ENCODE measurements around the gene KIAA0319L.
A peak's percentile ranks its signal among the peaks of the same experiment; 100 is the strongest.
"Not testable (repeated sequence)": the region's sequence is repeated elsewhere in the genome, so short reads cannot be mapped to it uniquely, and the experiment has no call there.

The KIAA0319L gene

GRCh38 chr1:35585805-35586204, 28.6 kb upstream of the KIAA0319L start:
- FAIRE-seq: not testable (repeated sequence)

GRCh38 chr1:35585281-35585680, 28.1 kb upstream of the KIAA0319L start:
- no peak for DNase-seq (ENCODE audit: extremely low spot score, insufficient read length, low read depth)
- no peak for FAIRE-seq

More at GRCh38 chr1:35585805-35586204, 28.6 kb upstream of the KIAA0319L start:
- DNase-seq (ENCODE audit: extremely low spot score, insufficient read length, low read depth): not testable (repeated sequence)

GRCh38 chr1:35581621-35582020, 24.4 kb upstream of the KIAA0319L start:
- DNase-seq (ENCODE audit: extremely low spot score, insufficient read length, low read depth); FAIRE-seq: not testable (repeated sequence)

GRCh38 chr1:35580949-35581388, 23.8 kb upstream of the KIAA0319L start:
- FAIRE-seq: no peak

GRCh38 chr1:35577071-35577998, 20.1 kb upstream of the KIAA0319L start:
- FAIRE-seq: peak; percentile 90
- DNase-seq (ENCODE audit: extremely low spot score, insufficient read length, low read depth): peak; percentile 74

More at GRCh38 chr1:35580949-35581388, 23.8 kb upstream of the KIAA0319L start:
- DNase-seq (ENCODE audit: extremely low spot score, insufficient read length, low read depth): no peak

GRCh38 chr1:35576766-35577070, 19.5 kb upstream of the KIAA0319L start:
- not testable (repeated sequence) for DNase-seq (ENCODE audit: extremely low spot score, insufficient read length, low read depth); FAIRE-seq

- no peak for FAIRE-seq
Measured at GRCh38 chr1:35576061-35576765, 19.0 kb upstream of the KIAA0319L start.

GRCh38 chr1:35575416-35575958, 18.3 kb upstream of the KIAA0319L start:
- DNase-seq (ENCODE audit: extremely low spot score, insufficient read length, low read depth): no peak
- FAIRE-seq: no peak

More at GRCh38 chr1:35576061-35576765, 19.0 kb upstream of the KIAA0319L start:
- no peak for DNase-seq (ENCODE audit: extremely low spot score, insufficient read length, low read depth)

GRCh38 chr1:35574655-35575415, 17.6 kb upstream of the KIAA0319L start:
- FAIRE-seq (no peak), DNase-seq (ENCODE audit: extremely low spot score, insufficient read length, low read depth) (no peak)

- DNase-seq (ENCODE audit: extremely low spot score, insufficient read length, low read depth) (no peak), FAIRE-seq (no peak)
Measured at GRCh38 chr1:35574125-35574654, 17.0 kb upstream of the KIAA0319L start.

- DNase-seq (ENCODE audit: extremely low spot score, insufficient read length, low read depth): no peak
- FAIRE-seq: no peak
Measured at GRCh38 chr1:35573198-35574124, 16.3 kb upstream of the KIAA0319L start, which contains the start of gene TFAP2E. TSS of gene TFAP2E (plus strand) at chr1:35573314. CDS start at chr1:35573578, 264 bp downstream.

- FAIRE-seq (no peak), DNase-seq (ENCODE audit: extremely low spot score, insufficient read length, low read depth) (no peak)
Measured at GRCh38 chr1:35572296-35572695, 15.1 kb upstream of the KIAA0319L start.

- FAIRE-seq (no peak), DNase-seq (ENCODE audit: extremely low spot score, insufficient read length, low read depth) (no peak)
Measured at GRCh38 chr1:35571263-35571662, 14.1 kb upstream of the KIAA0319L start.

- no peak for FAIRE-seq
- no peak for DNase-seq (ENCODE audit: extremely low spot score, insufficient read length, low read depth)
Measured at GRCh38 chr1:35570589-35571137, 13.5 kb upstream of the KIAA0319L start.

- FAIRE-seq (no peak), DNase-seq (ENCODE audit: extremely low spot score, insufficient read length, low read depth) (no peak)
Measured at GRCh38 chr1:35569936-35570335, 12.7 kb upstream of the KIAA0319L start.

GRCh38 chr1:35568975-35569395, 11.8 kb upstream of the KIAA0319L start:
- DNase-seq (ENCODE audit: extremely low spot score, insufficient read length, low read depth) (peak; percentile 65), FAIRE-seq (peak; percentile 91)

GRCh38 chr1:35567947-35568558, 10.8 kb upstream of the KIAA0319L start:
- FAIRE-seq: no peak
- no peak for DNase-seq (ENCODE audit: extremely low spot score, insufficient read length, low read depth)

- FAIRE-seq: no peak
- DNase-seq (ENCODE audit: extremely low spot score, insufficient read length, low read depth): no peak
Measured at GRCh38 chr1:35565742-35566133, 8.5 kb upstream of the KIAA0319L start.
